Femur (tissue), 1 donor: ENCODE results near the gene NCOR1.
"Not testable (repeated sequence)": the region's sequence is repeated elsewhere in the genome, so short reads cannot be mapped to it uniquely, and the experiment has no call there.

Source experiments
- DNase-seq: peaks from one replicate; pipeline ENCODE4 v3.0.0-alpha.2; 2017

The NCOR1 gene

DNA sequence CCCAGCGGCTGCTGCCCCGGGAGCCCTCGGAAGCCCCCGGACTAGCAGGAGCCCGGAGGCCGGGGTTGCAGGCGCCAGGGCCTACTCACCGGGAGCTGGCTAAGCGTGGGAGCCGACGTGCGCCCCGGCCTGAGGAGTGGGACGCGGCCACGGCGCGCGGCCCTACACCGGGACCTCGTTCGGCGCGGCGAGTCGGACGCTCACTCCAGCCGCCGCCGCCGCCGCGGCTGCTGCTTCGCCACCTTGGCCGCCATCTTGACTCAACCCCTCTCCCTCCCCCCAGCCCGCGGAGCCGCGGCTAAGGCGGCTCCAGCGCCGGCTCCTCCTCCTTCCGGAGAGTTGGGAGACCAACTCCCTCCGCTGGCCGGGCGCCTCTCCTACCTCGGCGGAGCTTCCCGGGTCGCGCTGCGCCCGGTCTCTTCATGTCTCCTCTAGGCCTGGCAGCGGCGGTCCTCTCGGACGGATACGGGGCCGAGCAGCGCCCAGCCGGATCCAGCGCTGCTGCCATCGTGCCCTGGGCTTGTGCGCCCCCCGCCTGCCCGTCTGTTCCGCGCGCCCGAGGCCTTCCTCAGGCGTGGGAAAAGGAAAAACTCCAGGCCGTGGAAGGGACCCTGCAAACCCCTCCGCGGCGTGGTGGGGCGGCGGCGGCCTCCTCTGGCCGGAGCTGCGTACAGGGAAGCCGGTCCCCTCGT is at the start of gene NCOR1:
NCOR1 (minus strand) TSS at position 262 of the 692 bp plus-strand sequence. CDS start 20,965 bp downstream, outside the sequence.
- peak; percentile 96 for DNase-seq

- DNase-seq = no peak
Measured at GRCh38 chr17:16262201-16262600, 46.9 kb upstream of the NCOR1 start.

GRCh38 chr17:16261049-16261448 is 45.7 kb upstream of the NCOR1 start:
- no peak for DNase-seq

- peak; percentile 33 for DNase-seq
Measured at GRCh38 chr17:16259926-16260325, 44.6 kb upstream of the NCOR1 start.

- no peak for DNase-seq
Measured at GRCh38 chr17:16258901-16259300, 43.6 kb upstream of the NCOR1 start.

GRCh38 chr17:16255481-16255921 is 40.2 kb upstream of the NCOR1 start:
- DNase-seq = peak; percentile 50

GRCh38 chr17:16254773-16255400 is 39.6 kb upstream of the NCOR1 start:
- DNase-seq = no peak

- DNase-seq = no peak
Measured at GRCh38 chr17:16251556-16251955, 36.2 kb upstream of the NCOR1 start.

DNA sequence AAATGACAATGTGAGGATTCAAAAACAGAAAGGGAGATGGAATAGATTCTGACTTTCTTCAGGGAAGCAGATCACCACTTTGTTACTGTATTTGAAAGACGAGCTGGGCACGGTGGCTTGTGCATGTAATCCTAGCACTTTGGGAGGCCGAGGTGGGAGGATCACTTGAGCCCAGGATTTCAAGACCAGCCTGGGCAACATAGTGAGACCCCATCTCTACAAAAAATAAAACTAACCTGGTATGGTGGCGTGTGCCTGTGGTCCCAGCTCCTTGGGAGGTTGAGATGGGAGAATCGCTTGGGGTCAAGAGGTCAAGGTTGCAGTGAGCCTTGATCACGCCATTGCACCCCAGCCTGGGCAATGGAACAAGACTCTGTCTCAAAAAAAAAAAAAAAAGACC is 35.7 kb upstream of the NCOR1 start:
- DNase-seq = no peak

DNA sequence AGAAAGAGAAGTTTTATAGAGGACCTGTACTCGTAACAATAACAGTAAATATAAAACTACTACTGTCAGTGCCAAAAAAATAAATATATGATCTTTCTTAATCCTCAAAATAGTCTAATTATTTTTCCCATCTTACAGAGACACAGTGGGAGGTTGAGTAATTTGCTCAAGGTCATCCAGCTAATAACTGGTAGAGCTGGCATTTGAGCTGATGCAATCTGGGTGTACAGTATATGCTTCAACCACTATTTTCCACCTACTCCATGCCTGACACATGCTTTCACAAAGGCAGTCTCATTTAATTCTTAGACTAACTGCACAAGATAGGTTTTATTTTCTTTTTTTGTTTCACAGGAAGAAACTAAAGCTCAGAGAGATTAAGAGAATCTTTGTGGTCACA is 35.3 kb upstream of the NCOR1 start:
- no peak for DNase-seq

DNA sequence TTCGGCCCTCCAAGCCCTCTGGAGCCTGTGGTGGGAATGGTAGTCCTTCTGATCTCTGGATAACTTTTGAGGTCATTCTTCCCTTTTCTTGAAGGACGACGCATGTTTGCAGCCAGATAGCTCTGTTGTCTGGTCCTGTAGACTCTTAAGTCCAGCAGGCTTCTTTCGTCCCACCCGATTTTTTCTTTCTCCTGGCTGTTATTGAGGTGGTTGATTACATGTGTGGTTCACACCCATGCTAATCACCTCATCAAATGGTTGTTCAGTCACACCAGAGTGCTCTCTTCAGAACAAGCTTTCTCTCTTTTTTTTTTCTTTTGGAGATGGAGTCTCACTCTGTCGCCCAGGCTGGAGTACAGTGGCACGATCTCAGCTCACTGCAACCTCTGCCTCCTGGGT is 32.3 kb upstream of the NCOR1 start:
- DNase-seq = no peak

DNA sequence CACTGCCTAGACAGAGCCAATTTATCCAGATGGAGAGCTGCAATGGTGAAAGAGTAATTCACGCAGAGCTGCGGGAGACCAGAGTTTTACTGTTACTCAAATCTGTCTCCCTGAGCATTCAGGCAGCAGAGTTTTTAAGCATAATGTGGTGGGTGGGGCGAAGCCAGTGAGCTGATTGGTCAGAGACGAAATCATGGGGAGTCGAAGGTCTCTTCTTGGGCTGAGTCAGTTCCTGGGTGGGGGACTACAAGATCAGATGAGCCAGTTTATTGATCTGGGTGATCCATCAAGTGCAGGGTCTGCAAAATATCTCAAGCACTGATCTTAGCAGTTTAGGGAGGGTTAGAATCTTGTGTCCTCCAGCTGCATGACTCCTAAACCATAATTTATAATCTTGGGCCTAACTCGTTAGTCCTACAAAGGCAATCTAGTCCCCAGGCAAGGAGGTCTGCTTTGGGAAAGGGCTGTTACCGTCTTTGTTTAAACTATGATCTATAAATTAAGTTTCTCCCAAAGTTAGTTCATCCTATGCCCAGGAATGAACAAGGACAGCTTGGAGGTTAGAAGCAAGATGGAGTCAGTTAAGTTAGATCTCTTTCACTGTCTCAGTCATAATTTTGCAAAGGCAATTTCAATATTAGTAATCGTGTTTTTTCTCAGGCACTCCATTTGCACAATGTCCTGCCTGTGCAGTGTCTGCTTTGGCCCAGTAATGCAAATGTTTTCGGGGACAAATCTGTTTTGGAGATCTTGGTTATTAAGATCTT is 28.6 kb upstream of the NCOR1 start:
- no peak for DNase-seq

DNA sequence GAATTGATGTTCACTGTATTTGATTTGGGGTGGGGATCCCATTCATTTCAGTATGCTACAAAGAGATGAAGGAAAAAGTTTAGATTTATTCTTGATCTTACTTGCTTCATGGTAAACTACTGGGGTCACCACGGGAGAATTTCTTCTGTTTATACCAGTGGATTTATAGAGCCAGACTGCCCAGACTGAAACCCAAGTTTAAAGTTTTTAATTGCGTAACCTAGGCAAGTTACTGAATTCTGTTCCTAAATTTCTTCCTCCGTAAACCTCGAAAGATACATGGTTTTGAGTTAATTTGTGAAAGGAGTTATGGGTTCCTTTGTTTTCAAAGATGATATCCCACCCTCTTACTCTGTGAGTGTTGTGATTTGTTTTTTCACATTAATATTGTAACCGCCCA is 28.1 kb upstream of the NCOR1 start:
- DNase-seq = no peak

GRCh38 chr17:16241906-16242399 is 26.6 kb upstream of the NCOR1 start:
- no peak for DNase-seq

GRCh38 chr17:16239931-16240330 is 24.6 kb upstream of the NCOR1 start:
- DNase-seq = no peak

DNA sequence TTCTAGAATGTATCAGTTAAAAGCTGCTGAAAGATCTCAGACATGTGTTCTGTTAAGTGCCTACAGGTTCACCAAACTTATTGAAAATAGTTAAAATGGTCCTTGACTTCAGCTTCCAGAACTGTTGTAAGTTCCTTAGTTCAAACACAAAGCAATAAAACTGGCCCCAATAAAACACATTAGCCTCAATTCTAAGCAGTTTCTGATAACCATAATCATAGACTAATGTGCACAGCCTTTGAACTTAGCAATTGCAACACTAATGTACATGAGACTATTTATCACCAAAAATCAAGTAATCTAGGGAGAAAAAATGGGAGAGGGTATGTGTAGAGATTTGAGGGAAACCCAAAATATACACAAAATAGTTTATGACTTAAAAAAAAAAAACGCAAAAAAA is 17.1 kb upstream of the NCOR1 start:
- DNase-seq = no peak

GRCh38 chr17:16229912-16230561 is 14.7 kb upstream of the NCOR1 start:
- not testable (repeated sequence) for DNase-seq

- DNase-seq = no peak
Measured at GRCh38 chr17:16222406-16222805, 7.1 kb upstream of the NCOR1 start.

DNA sequence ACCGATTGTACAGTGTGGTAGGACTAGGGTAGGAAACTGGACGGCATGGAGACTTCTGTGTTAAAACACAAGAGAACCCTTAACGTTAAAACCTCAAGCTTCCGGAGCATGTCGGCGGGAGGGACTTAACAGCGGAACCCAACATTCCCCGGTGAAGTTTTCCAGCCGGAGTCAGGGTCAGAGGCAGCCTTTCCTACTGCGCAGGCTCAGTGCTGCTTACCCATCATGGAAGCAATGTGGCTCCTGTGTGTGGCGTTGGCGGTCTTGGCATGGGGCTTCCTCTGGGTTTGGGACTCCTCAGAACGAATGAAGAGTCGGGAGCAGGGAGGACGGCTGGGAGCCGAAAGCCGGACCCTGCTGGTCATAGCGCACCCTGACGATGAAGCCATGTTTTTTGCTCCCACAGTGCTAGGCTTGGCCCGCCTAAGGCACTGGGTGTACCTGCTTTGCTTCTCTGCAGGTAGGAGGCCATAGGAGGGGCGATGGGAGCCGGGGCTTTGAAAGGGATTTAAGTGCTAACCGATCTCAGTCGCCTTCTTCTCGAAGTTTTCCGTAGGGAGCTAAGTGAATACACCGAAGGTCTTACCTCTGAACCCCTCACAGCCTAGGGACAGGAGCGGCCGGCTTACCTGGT is 1.8 kb upstream of the NCOR1 start, which contains the start of gene PIGL:
PIGL (plus strand) TSS at position 209 of the 634 bp plus-strand sequence; CDS start at position 226, 17 bp downstream.
- DNase-seq = peak; percentile 95

DNA sequence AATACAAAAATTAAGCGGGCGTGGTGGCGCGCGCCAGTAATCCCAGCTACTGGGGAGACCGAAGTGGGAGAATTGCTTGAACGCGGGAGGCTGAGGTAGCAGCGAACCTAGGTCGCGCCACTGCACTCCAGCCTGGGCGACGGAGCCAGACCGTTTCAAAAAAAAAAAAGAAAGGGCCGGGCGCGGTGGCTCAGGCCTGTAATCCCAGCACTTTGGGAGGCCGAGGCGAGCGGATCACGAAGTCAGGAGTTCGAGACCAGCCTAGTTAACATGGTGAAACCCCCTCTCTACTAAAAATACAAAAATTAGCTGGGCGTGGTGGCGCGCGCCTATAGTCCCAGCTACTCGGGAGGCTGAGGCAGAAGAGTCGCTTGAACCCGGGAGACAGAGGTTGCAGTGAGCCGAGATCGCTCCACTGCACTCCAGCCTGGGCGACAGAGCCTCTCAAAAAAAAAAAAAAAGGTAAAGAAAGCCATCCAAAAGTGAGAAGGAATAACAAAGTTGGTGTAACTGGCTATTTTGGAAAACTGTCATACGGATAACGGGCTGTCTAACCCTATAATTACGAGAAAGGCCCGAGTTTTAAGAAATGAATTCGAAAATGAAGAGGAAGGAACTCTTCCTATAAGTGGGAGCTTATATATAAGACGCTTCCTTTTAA is 1.1 kb upstream of the NCOR1 start:
- not testable (repeated sequence) for DNase-seq

GRCh38 chr17:16215965-16216316 is 607 bp upstream of the NCOR1 start:
- DNase-seq = no peak

DNA sequence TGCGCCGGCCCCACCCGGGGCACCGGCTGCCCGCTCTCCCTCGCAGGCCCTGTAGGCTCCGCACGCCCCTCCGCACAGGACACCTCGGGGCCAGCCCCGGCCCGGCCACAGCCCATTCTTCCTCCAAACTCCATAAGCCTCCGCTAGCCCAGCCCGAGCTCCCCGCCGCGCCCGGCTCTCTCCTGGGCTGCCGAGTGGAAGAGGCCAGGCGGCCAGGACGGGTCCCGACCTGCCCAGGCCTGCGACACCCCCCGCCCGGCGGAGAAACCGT is 397 bp downstream of the NCOR1 start:
- DNase-seq = peak; percentile 68
